ENCODE data around the gene USP37.
A peak's percentile ranks its signal among the peaks of the same experiment; 100 is the strongest.
"Not testable (repeated sequence)": the region's sequence is repeated elsewhere in the genome, so short reads cannot be mapped to it uniquely, and the experiment has no call there.

USP37 gene

GRCh38 chr2:218568190-218569037 lies at the start of gene USP37, which contains the start of gene CNOT9:
USP37 (minus strand) TSS chr2:218568351; CDS start chr2:218558653, 9,698 bp downstream.
CNOT9 (plus strand) TSS chr2:218568839; CDS start chr2:218568955, 116 bp downstream.
- DNase-seq: peak; percentile 98

- DNase-seq: no peak
Observed at GRCh38 chr2:218615868-218616315, 47.7 kb upstream of the USP37 start.

GRCh38 chr2:218607436-218608115 lies 39.4 kb upstream of the USP37 start, which contains the start of gene PLCD4:
PLCD4 (plus strand) TSS chr2:218607899; CDS start chr2:218615740, 7,841 bp downstream.
- peak; percentile 64 for DNase-seq

DNA sequence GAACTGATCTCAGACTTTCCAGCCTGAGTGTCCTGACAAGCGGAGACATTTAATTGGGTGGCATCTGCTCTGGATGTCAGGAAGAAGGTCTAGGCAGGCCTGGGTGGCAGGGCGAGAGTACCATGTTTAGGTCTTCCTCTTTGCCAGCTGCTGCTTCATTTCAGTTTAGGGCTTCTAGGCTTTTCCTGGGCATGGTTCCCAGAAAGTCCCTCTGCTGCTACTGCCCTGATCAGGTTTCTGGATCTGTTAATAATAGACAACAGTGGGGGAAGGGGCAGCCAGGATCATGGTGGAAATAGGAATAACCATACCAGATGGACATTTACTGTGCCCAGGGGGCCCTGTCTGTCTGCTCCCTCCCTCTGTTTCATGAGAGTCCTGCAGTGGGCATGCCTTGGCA lies 37.3 kb upstream of the USP37 start:
- no peak for DNase-seq

- DNase-seq: no peak
Observed at GRCh38 chr2:218585541-218585940, 17.4 kb upstream of the USP37 start.

DNA sequence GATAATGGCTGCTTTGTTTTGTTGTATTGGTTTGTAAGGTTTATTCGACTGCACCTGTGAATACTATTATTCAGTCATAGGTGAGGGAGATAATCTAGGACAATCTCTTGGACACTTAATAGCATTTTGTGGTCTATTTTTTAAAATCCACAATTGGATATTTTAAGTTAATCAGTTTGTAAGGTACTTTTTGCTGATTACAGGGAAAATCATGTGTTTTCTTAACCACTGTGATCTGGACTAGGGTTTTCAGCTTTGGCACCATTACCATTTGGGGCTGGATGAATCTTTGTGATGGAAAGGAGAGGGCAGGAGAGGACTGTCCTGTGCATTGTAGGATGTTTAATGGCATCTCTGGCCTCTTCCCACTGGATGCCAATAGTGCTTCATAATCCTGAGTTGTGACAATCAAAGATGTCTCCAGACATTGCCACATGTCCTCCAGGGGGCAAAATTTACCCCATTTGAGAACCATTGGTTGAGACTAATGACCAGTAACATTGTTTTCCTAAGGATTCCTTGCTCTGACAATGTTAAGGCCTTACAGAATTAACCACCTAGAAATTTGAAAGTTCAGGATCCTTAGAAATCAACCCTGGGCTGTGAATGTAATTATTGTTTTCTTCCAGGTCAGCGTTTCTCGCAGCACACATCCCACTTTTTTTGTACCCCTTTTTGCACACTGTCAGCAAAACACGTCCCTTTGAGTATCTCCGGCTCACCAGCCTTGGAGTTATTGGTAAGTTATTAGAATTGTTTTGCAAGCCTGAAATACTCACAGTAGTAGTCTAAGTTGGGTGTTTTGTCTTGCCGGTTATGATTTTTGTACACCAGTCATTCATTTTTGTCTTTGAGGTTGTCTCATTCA lies 16.1 kb upstream of the USP37 start:
- no peak for DNase-seq

- no peak for DNase-seq
Observed at GRCh38 chr2:218582076-218582475, 13.9 kb upstream of the USP37 start.

GRCh38 chr2:218578272-218578877 lies 10.2 kb upstream of the USP37 start:
- no peak for DNase-seq

GRCh38 chr2:218577482-218578220 lies 9.5 kb upstream of the USP37 start:
- DNase-seq: no peak

- no peak for DNase-seq
Observed at GRCh38 chr2:218576854-218577253, 8.7 kb upstream of the USP37 start.

- DNase-seq: no peak
Observed at GRCh38 chr2:218570850-218571249, 2.7 kb upstream of the USP37 start.

DNA sequence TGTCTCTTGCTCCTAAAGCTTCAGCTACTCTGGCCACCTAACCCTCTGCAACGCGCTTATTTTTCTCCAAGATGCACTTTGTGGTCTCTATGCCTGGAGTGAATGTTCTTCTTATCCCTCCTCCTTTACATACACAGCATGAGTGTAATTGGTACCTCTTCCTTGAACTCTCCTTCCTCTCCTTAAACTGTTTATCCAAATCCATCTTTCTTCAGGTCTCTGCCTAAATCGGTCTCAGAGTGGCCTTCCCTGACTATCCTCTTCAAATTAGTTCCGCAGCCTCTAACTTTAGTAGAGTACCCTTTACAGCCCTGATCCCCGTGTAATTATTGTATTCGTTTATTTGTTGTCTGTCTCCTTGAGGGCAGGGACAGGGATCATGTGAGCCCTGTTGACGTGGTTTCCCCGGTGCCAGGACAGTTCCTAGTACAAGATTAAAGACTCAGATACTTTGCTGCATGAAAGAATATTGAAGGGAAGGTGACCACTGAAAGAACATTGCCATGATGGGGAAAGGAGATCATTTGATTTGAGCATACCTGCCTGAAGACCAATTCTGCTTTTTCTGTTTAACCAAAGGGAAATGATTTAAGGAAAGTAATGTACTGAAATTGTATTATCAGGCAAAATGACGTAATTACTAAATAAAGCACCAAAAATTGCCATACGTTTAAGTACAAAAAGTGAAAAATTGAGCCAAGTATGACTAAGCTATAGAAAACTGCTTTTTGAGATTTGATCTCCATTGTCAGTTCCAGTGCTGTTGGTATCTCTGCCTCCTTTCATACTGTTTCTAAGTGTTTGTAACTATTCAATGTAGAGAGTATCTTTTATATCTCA lies 1.7 kb upstream of the USP37 start:
- DNase-seq: peak; percentile 21

GRCh38 chr2:218569038-218569431 lies 884 bp upstream of the USP37 start:
- no peak for DNase-seq

- DNase-seq: no peak
Observed at GRCh38 chr2:218567797-218568189, 358 bp downstream of the USP37 start.

DNA sequence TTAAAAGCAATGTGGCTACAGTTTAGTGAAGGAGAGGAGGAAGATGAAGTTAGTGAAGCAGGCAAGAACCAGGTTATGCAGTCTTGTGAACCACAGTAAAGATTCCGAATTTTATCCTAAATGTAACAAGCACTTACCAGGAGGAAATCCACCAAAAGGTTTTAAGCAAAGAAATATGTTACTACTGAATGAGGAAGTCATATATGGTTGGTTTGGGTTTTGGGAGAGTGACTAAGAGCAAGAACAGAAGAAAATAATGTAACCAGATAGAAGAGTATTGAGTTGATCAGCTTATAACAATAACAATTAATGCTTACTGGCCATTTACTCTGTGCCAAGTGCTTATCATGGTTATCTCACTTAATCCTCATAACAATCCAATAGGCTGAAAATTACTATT lies 1.9 kb downstream of the USP37 start:
- DNase-seq: no peak

GRCh38 chr2:218564056-218564455 lies 4.1 kb downstream of the USP37 start:
- no peak for DNase-seq

DNA sequence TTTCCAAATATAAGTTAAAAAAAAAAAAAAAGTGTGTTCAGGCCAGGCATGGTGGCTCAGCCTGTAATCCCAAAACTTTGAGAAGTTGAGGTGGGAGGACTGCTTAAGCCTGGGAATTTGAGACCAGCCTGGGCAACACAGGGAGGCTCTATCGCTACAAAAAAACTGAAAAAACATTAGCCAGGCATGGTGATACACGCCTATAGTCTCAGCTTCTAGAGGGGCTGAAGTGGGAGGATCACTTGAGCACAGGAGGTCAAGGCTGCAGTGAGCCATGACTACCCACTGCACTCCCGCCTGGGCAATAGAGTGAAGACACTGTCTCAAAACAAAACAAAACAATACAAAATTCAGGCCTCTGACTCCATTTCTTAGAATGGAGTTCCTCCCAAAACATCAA lies 9.2 kb downstream of the USP37 start:
- DNase-seq: no peak

- no peak for DNase-seq
Observed at GRCh38 chr2:218557941-218558340, 10.2 kb downstream of the USP37 start.

DNA sequence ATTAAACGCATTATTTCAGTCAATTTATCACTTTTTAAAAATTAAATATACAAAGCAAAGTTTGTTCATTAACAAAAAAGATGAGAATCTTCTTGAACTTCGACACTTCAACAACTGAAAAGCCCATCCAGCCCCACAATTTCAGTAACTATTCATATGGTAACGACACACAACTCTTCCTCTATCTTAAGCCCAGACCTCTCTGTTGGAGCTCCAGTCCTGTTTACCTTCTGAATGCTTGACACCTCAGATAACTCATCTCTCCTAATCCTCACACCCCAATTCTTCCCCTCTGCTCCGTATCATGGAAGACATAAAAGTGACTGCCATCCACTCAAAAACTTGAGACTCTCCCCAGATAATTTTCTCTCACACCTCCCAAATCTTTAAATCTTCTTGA lies 12.6 kb downstream of the USP37 start:
- no peak for DNase-seq

- not testable (repeated sequence) for DNase-seq
Observed at GRCh38 chr2:218554225-218554624, 13.9 kb downstream of the USP37 start.

DNA sequence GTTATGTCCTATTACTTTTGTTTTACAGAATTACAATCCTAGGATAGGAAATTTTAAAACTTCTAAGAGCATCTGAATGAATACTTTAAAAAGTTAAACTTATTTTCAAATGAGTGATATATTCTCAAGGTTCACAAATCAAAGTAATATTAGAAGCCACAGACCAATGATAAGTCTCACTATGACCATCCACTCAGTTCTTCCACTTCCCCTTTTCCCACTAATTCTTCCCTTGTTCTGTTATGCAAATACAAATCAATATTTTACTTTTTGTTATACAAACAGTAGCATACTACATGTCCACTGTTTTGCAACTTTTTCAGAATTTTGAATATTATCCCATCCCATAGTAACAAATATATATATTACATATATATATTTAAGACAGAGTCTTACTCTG lies 20.2 kb downstream of the USP37 start:
- DNase-seq: no peak
